HG03460 (cell line): Measurements from ENCODE around the gene ANKRD13A.
A peak's percentile ranks its signal among the peaks of the same experiment; 100 is the strongest.
"Not testable (repeated sequence)": the region's sequence is repeated elsewhere in the genome, so short reads cannot be mapped to it uniquely, and the experiment has no call there.

Experiments
- ATAC-seq: cut with Tn5 transposase; IDR thresholded peaks from one replicate; pipeline ENCODE4 v1.9.1; 2021; ENCODE audit not compliant: unreplicated experiment

Gene ANKRD13A

DNA sequence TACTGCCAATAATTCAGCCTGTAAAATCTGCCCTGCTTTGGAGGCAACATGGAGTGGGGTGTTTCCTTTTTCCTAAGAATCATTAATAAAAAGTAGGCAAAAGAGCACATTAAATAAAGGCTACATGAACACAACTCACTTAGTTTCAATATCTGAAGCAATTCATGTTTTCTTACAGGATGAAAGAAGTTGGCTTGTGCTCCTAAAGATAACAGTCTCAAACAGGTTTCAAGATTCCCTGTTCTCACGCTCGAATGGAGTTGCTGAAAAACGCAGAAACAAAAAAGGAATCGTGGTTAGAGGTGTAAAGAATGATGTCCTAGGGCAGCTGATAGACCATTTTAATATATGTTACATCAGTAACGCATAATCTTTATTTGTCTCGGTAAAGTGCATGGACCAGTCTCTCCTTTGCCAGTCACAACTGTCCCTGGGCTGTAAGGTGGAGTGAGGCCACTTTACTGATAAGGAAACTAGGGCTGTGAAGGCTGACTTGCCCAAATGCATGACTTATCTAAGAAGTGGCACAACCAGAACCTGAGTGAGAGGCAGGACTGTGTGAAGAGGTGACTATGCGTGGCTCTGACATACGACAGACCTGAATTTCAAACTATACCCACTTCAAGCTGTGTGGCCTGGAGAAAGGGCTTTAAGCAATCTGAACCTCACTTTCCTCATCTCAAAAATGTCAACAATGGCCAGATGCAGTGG is 15.6 kb upstream of the ANKRD13A start:
- ATAC-seq = no peak

- ATAC-seq = not testable (repeated sequence)
These were observed 13.0 kb upstream of the ANKRD13A start for GRCh38 chr12:109986236-109986635.

DNA sequence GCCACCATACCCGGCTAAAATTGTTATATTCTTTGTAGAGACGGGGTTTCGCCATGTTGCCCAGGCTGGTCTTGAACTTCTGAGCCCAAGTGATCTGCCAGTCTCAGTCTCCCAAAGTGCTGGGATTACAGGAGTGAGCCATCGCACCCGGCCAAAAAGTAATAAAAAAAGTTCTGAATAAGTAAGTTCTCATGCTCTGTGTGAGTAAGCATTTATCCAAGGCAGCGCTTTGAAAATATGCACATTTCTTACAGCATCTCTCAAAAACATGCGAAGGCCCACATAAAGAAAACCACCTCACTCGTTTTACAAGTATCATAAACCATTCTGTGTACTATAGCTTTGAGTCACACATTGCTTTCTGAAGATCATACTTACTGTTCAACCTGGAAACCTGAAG is 11.6 kb upstream of the ANKRD13A start:
- ATAC-seq = no peak

GRCh38 chr12:109988274-109988673 is 11.0 kb upstream of the ANKRD13A start:
- no peak for ATAC-seq

DNA sequence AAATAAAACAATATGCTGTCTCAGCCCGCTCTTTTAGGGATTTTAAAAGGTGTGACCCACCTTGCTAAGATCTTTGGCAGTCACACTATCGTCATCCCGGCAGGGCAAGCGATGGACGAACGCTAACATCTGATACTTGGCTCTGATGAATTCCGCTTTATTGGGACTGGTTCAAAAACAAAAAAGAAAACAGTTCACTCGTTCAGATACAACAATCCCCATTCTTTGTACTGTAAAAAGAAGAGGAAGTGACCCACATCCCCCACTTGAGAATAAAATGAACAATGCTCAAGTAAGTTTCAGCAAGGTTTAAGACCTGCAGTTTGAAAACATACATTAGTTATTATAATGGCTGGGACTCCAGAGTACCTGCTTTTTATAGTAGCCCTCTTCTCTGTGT is 10.3 kb upstream of the ANKRD13A start:
- no peak for ATAC-seq

GRCh38 chr12:109989380-109989779 is 9.8 kb upstream of the ANKRD13A start:
- ATAC-seq = no peak

DNA sequence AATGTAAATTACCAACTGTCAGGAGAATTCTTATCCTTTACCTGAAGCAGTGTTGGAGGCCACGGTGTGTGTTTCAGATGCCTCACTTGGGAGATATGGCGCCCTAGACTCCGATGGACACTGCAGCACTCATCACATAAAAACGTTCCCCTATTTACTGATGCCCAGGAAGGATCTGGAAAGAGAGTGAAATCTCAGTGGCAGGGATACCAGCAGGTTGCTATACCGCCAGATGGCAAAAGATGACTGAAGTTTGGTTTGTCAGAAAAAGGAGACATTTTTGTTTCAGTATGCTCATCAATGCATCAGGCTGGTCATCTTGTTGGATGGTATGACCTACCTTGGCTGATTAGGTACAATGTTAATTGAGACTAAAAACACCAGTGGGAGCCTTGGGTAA is 7.6 kb upstream of the ANKRD13A start:
- no peak for ATAC-seq

- no peak for ATAC-seq
These were observed 6.1 kb upstream of the ANKRD13A start for GRCh38 chr12:109993091-109993490.

DNA sequence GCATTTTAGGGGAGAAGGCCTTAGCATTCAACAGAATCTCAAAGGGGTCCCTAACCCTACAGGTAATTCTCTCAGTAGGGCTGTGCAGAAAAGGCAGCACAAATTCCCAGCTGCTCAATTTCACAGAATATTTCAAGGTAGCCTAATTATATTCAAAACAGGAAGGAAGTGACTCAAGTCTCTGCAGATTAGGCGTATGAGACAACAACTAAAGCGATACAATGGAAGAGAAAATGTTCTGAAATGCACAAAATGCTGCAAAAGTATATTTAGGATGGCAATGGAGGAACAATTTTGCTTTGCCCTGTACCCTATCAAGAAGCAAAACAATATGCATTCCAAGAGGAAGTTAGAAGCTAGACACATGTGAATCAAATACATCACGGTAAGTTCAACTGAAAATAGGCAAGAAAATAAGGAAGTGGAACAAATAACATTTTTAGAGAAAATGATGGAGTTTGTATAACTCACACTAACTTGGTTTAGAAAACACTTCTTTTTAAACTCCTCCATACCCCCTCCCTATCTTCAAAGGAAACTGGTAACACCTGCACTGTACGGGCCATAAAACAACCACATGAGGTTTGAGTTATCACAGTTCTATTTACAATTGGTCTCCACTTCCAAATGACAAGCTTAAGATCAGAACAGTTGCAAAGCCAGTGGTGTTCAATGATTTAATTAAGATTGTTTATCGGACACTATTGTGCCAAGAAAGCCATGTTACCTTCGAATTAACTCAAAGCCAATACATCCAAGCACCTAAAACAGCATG is 4.6 kb upstream of the ANKRD13A start:
- ATAC-seq = no peak

DNA sequence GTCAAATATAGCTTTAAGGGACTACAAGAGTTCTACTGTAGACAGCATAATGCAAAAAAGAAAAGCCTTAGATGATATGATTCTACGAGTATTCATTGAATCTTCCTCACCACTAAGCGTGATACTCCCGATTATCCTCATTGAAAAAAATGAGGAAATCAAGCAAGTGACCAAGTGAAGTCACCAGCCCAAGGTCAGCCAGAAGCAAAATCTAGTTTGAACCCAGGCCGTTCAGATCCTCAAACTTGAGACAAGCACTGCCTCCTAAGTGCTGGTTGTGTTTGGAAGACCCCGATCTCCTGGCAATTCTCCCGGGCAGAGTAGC is 3.9 kb upstream of the ANKRD13A start:
- no peak for ATAC-seq

DNA sequence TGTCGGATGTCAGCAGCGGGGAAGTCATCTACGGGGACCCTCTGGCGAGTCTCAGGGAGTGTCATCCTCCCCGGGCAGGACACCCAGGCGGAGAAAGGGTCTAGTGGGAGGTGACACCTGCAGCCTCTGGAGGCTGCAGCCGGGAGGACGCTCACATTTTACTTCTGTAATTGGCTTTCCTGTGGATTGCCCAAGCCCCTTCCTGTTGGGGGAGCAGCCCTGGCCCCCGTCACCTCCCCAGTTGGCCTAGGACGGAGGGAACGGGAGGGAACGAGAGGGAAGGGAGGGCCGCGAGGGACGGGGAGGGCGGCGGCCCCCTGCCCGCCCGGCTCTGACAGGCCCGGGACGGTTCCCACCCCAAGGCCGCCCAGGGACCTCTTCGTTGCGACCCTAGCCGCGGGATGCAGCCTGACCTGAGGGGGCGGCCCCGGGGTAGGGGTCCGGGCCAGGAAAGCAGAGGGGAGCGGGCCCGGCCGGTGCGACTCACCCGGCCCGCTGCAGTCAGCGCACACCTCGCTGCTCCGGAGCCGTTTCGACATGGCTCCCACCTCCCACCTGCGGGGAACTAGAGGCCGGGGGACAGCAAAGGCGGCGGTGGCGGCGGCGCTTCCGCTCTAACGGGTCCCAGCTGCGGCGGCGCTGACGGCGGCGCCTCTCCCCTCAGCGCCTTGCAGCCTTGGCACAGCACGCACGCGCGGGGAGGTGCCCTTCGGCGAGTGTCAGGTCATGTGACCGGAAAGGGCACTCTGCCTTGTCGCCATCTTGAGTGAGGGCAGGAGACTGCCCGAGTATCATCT is 3.3 kb upstream of the ANKRD13A start, which contains the start of gene GIT2:
Gene GIT2, minus strand, starts transcription at position 683 of the 797 bp plus-strand sequence. Its CDS starts 144 bp downstream, at position 539.
- ATAC-seq = peak; percentile 58

GRCh38 chr12:109996483-109996853 is 2.8 kb upstream of the ANKRD13A start:
- ATAC-seq = no peak

- no peak for ATAC-seq
These were observed 1.8 kb upstream of the ANKRD13A start for GRCh38 chr12:109997393-109997792.

DNA sequence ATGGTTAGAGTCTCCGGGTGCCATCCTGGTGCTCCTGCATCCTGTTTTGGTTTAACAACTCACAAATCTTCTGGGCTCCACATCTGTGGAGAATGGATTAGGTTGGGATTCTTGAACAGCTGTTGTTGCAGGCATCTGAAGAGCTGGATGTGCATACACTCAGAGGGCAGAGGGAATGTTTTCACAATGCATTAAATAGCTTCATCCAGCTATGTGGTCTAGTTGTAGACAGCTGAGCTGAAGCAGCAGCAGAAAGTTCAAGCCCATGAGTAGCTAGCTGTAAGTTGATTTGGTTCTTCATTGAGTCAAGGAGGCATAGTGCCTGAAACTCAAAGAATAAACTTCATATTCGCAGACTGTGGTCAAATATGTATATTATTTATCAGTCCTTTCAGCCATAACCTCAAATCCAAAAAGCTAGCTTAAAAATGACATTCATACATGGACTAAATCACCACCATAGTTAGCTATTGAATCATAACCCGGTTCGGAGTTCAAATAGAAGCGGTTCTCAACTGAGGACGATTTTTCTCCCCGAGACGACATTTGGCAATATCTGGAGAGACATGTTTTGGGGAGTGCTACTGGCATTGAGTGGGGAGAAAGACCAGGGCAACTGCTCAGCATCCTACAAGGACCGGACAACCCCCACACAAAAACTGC is 858 bp upstream of the ANKRD13A start:
- ATAC-seq = no peak

GRCh38 chr12:109999649-109999971 is 380 bp downstream of the ANKRD13A start:
- no peak for ATAC-seq

DNA sequence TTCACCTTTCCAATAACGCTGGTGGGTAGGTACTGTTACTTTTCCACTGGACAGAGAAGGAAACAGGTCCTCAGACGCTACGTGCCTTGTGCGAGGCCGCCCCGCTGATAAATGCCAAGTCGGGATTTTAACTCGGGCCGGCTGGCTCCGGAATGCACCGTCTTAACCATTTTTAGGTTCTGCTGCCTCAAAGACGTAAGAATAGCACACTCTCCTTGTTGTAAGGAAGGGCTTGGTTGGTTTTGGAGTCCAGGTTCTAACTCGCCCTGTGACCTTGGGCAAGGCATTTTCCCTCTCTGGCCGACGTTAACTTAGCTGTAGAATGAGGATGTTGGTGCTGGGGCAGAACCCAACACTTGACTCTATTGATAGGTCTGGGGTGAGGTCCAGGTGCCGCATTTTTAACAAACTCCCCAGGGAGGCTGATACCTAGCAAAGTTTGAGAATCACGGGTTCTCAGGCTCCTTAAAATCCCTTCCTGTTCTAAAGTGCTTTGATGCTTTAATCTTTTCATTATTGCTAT is 814 bp downstream of the ANKRD13A start:
- ATAC-seq = no peak

GRCh38 chr12:110001596-110001995 is 2.4 kb downstream of the ANKRD13A start:
- ATAC-seq = no peak

DNA sequence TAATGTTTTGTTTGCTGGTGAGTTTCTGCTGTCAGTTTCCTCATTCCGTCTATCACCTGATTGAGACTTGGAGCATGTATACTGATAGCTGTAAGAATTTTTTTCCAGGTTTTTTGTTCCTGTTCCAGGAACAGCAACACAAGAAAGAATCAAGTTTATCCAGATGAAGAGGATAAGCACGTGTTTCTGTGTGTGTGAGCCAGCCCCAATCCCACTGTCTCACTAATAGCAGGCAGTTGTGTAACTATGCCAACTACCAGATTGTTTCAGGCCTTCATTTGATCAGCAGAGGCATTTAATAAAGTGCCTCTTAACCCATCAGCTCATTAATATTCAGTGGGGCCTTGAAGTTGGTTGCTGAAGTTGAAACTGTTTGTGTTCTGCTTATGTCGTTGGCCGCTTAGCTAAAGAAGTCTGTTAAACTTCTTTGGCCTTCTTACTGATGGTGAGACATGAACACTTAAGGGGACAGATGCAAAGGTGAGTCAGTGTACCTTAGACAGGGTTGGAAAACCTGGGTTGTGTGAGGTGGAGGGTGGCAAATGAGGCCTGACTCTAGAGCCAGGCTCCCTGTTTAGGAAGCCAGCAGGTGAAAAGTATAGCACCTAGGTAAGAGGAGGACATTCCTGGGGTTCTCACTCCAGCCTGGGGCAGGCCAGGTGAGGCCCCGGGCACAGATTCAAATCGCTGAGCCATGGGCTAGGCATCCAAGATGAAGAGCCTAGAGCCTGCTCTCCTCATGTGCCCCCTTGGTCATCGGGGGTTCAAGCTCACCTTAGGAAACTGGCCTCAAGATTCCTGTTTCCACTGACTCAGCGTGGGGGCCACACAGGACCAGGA is 3.7 kb downstream of the ANKRD13A start:
- no peak for ATAC-seq

- no peak for ATAC-seq
These were observed 5.4 kb downstream of the ANKRD13A start for GRCh38 chr12:110004598-110004997.

- ATAC-seq = peak; percentile 69
These were observed 6.2 kb downstream of the ANKRD13A start for GRCh38 chr12:110005319-110005973.
